Measurements from ENCODE around the gene FERMT2. TPM values are rescaled to one million over a fixed set of nuclear protein-coding genes. Genes with fewer than 3 reads are reported as not detected.

Gene FERMT2
- total RNA-seq, 1 donor from 2014 or later = 304 TPM

DNA sequence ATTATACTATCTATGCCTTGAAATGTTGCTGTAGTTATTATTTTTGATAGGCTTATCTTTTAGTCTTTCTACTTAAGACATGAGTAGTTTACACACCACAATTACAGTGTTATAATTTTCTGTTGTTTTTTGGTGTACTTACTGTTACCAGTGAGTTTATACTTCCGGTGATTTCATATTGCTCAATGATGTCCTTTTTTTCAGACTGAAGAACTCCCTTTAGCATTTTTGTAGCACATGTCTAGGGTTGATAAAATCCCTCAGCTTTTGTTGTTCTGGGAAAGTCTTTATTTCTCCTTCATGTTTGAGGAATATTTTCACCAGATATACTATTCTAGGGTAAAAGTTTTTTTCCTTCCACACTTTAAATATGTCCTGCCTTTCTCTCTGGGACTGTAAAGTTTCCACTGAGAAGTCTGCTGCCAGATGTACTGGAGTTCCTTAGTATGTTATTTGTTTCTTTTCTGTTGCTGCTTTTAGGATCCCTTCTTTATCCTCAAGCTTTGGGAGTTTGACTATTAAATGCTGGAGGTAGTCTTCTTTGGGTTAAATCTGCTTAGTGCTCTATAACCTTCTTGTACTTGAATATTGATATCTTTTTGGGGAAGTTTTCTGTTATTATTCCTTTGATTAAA, 41.5 kb upstream of the FERMT2 start:
- DNase-seq (ENCODE audit: extremely low spot score, unreplicated experiment) = no peak
- Mint-ChIP-seq H3K4me3 (ENCODE audit: unreplicated experiment) (no peak overlapping the region), H3K27ac (ENCODE audit: unreplicated experiment) (no peak overlapping the region), H3K36me3 (ENCODE audit: unreplicated experiment) (no peaks in the 10 kb centered on the region), H3K9me3 (ENCODE audit: unreplicated experiment) (no peaks in the 10 kb centered on the region), H3K4me1 (ENCODE audit: unreplicated experiment) (no peaks in the 10 kb centered on the region), H3K27me3 (ENCODE audit: unreplicated experiment) (no peaks in the 10 kb centered on the region)
- TF ChIP-seq, protein P1, sequence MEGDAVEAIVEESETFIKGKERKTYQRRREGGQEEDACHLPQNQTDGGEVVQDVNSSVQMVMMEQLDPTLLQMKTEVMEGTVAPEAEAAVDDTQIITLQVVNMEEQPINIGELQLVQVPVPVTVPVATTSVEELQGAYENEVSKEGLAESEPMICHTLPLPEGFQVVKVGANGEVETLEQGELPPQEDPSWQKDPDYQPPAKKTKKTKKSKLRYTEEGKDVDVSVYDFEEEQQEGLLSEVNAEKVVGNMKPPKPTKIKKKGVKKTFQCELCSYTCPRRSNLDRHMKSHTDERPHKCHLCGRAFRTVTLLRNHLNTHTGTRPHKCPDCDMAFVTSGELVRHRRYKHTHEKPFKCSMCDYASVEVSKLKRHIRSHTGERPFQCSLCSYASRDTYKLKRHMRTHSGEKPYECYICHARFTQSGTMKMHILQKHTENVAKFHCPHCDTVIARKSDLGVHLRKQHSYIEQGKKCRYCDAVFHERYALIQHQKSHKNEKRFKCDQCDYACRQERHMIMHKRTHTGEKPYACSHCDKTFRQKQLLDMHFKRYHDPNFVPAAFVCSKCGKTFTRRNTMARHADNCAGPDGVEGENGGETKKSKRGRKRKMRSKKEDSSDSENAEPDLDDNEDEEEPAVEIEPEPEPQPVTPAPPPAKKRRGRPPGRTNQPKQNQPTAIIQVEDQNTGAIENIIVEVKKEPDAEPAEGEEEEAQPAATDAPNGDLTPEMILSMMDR (IDR thresholded peaks at IDR 0.05) = no peak

DNA sequence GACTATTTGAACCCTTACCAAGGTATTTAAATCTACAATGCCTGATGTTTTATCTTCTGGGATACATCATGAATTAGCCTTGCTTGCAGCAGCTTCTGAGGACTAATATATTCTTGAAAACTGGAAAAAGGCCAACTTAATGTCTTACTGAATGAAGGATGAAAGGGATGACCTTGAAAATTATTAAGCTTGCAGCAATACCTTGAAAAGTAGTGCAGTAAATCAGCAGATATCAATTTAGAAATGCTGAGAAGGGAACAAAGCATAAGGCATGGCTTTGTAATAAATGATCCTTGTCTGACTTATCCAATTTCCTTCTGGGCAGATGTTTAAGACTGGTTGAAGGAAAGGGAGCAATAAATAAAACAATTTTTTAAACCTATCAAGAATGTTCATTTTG, 37.3 kb upstream of the FERMT2 start:
- no peak for DNase-seq (ENCODE audit: extremely low spot score, unreplicated experiment)
- H3K27me3 Mint-ChIP-seq (ENCODE audit: unreplicated experiment) = no peaks in the 10 kb centered on the region
- TF ChIP-seq, protein P1 (IDR thresholded peaks at IDR 0.05) = no peak
- H3K27ac Mint-ChIP-seq (ENCODE audit: unreplicated experiment) = no peak overlapping the region
- H3K36me3 Mint-ChIP-seq (ENCODE audit: unreplicated experiment) = no peaks in the 10 kb centered on the region
- no peaks in the 10 kb centered on the region for H3K4me1 Mint-ChIP-seq (ENCODE audit: unreplicated experiment)
- no peak overlapping the region for H3K4me3 Mint-ChIP-seq (ENCODE audit: unreplicated experiment)
- no peaks in the 10 kb centered on the region for H3K9me3 Mint-ChIP-seq (ENCODE audit: unreplicated experiment)

DNA sequence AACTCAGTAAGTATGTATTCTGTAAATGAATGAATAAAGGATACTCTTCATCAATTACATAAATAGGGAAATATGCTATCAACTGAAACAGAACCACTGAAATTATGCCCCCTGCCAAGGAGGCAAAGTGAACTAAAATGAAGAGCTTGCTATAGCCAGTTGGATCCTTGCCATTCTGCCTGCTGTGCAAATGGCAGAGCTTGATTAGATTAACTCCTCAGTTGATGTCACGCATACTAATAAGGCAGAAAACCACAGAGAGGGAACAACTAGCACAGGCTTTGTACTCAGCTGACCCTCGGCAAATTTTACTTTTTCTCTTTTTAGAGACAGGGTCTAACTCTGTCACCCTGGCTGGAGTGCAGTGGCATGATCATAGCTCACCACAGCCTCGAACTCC, 36.7 kb upstream of the FERMT2 start:
- H3K9me3 Mint-ChIP-seq (ENCODE audit: unreplicated experiment) = no peaks in the 10 kb centered on the region
- no peak overlapping the region for H3K27ac Mint-ChIP-seq (ENCODE audit: unreplicated experiment)
- H3K27me3 Mint-ChIP-seq (ENCODE audit: unreplicated experiment) = no peaks in the 10 kb centered on the region
- no peak overlapping the region for H3K4me3 Mint-ChIP-seq (ENCODE audit: unreplicated experiment)
- TF ChIP-seq, protein P1 (IDR thresholded peaks at IDR 0.05) = no peak
- no peaks in the 10 kb centered on the region for H3K4me1 Mint-ChIP-seq (ENCODE audit: unreplicated experiment)
- DNase-seq (ENCODE audit: extremely low spot score, unreplicated experiment) = no peak
- H3K36me3 Mint-ChIP-seq (ENCODE audit: unreplicated experiment) = no peaks in the 10 kb centered on the region

DNA sequence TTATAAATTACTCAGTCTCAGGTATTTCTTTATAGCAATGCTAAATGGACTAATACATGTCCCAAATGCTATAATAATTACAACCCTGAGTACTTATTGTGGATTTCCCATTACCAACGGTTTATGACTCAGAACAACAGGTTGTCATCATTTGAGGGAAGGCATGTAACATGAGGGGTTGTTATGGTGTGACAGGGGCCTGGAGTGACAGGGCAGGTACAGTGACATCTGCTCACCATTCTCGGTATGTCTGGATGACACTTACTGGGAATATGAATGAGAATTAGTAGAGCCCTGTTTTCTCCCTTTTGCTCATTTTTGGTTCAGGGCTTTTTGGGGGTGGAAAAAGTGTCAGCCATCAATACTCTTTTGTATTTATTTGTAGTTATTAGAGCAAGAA, 36.2 kb upstream of the FERMT2 start:
- H3K27ac Mint-ChIP-seq (ENCODE audit: unreplicated experiment) = no peak overlapping the region
- no peak for DNase-seq (ENCODE audit: extremely low spot score, unreplicated experiment)
- H3K4me1 Mint-ChIP-seq (ENCODE audit: unreplicated experiment) = no peaks in the 10 kb centered on the region
- no peaks in the 10 kb centered on the region for H3K9me3 Mint-ChIP-seq (ENCODE audit: unreplicated experiment)
- TF ChIP-seq, protein P1 (IDR thresholded peaks at IDR 0.05) = no peak
- no peak overlapping the region for H3K4me3 Mint-ChIP-seq (ENCODE audit: unreplicated experiment)
- no peaks in the 10 kb centered on the region for H3K27me3 Mint-ChIP-seq (ENCODE audit: unreplicated experiment)
- H3K36me3 Mint-ChIP-seq (ENCODE audit: unreplicated experiment) = no peaks in the 10 kb centered on the region

DNA sequence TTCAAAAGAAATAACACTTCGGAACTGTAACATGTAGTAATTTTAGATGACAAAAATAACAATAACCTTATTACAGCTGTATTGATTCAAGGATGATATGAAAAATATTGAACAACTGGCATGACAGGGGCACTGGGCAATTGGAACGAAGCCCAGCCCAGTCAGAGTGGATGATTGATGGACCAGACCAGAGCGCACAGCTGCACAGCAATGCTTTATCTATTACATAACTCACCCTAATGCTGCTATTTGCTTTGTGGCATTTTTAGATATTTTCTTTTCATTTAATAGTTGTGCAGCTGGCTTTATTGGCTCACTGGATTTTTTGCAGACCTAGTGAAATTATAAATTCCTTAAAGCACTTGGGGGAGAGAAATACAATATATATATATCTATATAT, 26.9 kb upstream of the FERMT2 start:
- Mint-ChIP-seq H3K4me3 (ENCODE audit: unreplicated experiment) (no peak overlapping the region), H3K27ac (ENCODE audit: unreplicated experiment) (peak overlapping the region; percentile 64), H3K36me3 (ENCODE audit: unreplicated experiment) (no peaks in the 10 kb centered on the region), H3K27me3 (ENCODE audit: unreplicated experiment) (no peaks in the 10 kb centered on the region), H3K4me1 (ENCODE audit: unreplicated experiment) (peaks cover 17% of the 10 kb centered on the region), H3K9me3 (ENCODE audit: unreplicated experiment) (no peaks in the 10 kb centered on the region)
- DNase-seq (ENCODE audit: extremely low spot score, unreplicated experiment) = no peak
- TF ChIP-seq, protein P1 (IDR thresholded peaks at IDR 0.05) = no peak
